ENCODE results near the gene HIF1AN. TPM values are rescaled to one million over a fixed set of nuclear protein-coding genes. Genes with fewer than 3 reads are reported as not detected.

The HIF1AN gene
- total RNA-seq, 1 donor from 2014 or later, result 59.9 TPM

DNA sequence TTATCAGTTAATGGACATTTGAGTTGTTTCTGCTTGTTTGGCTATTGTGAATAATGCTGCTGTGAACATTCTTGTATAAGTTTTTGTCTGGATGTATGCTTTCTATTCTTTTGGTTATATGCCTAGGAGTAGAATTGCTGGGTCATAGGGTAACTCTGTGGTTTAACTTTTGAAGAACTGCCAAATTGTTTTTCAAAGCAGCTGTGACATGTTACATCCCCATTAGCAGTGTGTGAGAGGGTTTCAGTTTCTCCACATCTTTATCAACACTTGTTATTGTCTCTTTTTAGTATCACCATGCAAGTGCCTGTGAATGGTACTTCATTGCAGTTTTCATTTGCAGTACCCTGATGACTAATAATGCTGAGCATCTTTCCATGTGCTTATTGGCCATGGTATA lies 4.0 kb upstream of the HIF1AN start:
- POLR2A ChIA-PET, result no interaction called here
- CTCF ChIA-PET, result no interaction called here
- Mint-ChIP-seq H3K36me3 (ENCODE audit: low read depth) (peaks cover 16% of the 10 kb centered on the region), H3K9me3 (no peaks in the 10 kb centered on the region), H3K27me3 (no peaks in the 10 kb centered on the region), H3K4me1 (peaks cover 24% of the 10 kb centered on the region), H3K27ac (no peak overlapping the region), H3K4me3 (no peak overlapping the region)
- ATAC-seq (ENCODE audit: low read depth), result no peak
- TF ChIP-seq CTCF (IDR thresholded peaks at IDR 0.05), result no peak
- no peak for DNase-seq
- intact Hi-C loops (cut with micrococcal nuclease), result loop anchor here (10.0 kb wide), 1 partner anchor 1973 kb away; the partner anchor contains the start of genes ACTR1A and SUFU

DNA sequence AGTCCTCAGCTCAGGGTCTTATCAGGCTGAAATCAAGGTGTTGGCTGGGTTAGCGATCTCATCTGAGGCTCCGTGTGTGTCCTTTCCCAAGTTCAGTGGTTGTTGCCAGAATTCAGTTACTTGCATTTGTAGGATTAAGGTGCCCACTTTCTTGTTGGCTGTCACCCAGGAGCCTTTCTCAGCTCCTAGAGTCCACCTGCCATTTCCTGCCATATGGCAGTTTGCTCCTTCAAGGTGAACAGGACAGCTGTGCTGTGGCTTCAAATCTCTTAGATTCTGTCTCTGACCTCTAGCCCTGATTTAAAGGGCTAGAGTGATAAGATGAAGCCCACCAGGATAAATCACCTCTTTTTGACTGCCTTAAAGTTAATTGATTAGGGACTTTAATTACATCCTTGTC lies 1.0 kb upstream of the HIF1AN start:
- no peak for TF ChIP-seq CTCF (IDR thresholded peaks at IDR 0.05)
- POLR2A ChIA-PET, result interaction anchor here (0.8 to 1.9 kb wide), 3 partner anchors 8 to 291 kb away, joined by 3 to 12 read pairs (median 5); no protein-coding TSS in a partner anchor
- Mint-ChIP-seq H3K27me3 (no peaks in the 10 kb centered on the region), H3K4me1 (peaks cover 21% of the 10 kb centered on the region), H3K27ac (no peak overlapping the region), H3K36me3 (ENCODE audit: low read depth) (peaks cover 24% of the 10 kb centered on the region), H3K9me3 (no peaks in the 10 kb centered on the region), H3K4me3 (no peak overlapping the region)
- DNase-seq (no peak), ATAC-seq (ENCODE audit: low read depth) (no peak)
- intact Hi-C loops (cut with micrococcal nuclease), result loop anchor here (1.0 to 10.0 kb wide), 6 partner anchors 53 to 1970 kb away; partner anchors contain the start of genes ACTR1A, BTRC, ERLIN1 and LZTS2
- CTCF ChIA-PET, result interaction anchor here (1.2 kb wide), 1 partner anchor 876 kb away, joined by 3 read pairs; the partner anchor contains the start of gene ENTPD7

- POLR2A ChIA-PET, result interaction anchor here (0.6 to 1.9 kb wide), 15 partner anchors 8 to 1308 kb away, joined by 3 to 14 read pairs (median 4); partner anchors contain the start of genes COX15, CUTC, CWF19L1 and GOT1
- ATAC-seq (ENCODE audit: low read depth) (peak; percentile 4), DNase-seq (no peak)
- TF ChIP-seq CTCF (IDR thresholded peaks at IDR 0.05), result peak; percentile 18
- Mint-ChIP-seq H3K36me3 (ENCODE audit: low read depth) (peaks cover 27% of the 10 kb centered on the region), H3K27me3 (no peaks in the 10 kb centered on the region), H3K4me3 (no peak overlapping the region), H3K27ac (no peak overlapping the region), H3K4me1 (peaks cover 15% of the 10 kb centered on the region), H3K9me3 (no peaks in the 10 kb centered on the region)
- intact Hi-C loops (cut with micrococcal nuclease), result loop anchor here (1.0 to 10.0 kb wide), 6 partner anchors 54 to 1969 kb away; partner anchors contain the start of genes ACTR1A, BTRC, ERLIN1 and LZTS2
- CTCF ChIA-PET, result interaction anchor here (1.2 to 1.4 kb wide), 5 partner anchors 9 to 876 kb away, joined by 3 to 6 read pairs (median 4); partner anchors contain the start of gene ENTPD7
These were observed 417 bp upstream of the HIF1AN start for GRCh38 chr10:100535338-100535714.

GRCh38 chr10:100537475-100537874 lies 1.7 kb downstream of the HIF1AN start:
- no peak for TF ChIP-seq CTCF (IDR thresholded peaks at IDR 0.05)
- ChIA-PET CTCF (no interaction called here), POLR2A (no interaction called here)
- peaks cover 47% of the 10 kb centered on the region for H3K36me3 Mint-ChIP-seq (ENCODE audit: low read depth)
- H3K27ac Mint-ChIP-seq, result no peak overlapping the region
- intact Hi-C loops (cut with micrococcal nuclease), result loop anchor here (5.0 to 10.0 kb wide), 4 partner anchors 350 to 1967 kb away; partner anchors contain the start of genes ACTR1A, BTRC, ERLIN1 and LZTS2
- no peak overlapping the region for H3K4me3 Mint-ChIP-seq
- ATAC-seq (ENCODE audit: low read depth) (no peak), DNase-seq (no peak)
- H3K9me3 Mint-ChIP-seq, result no peaks in the 10 kb centered on the region
- peaks cover 16% of the 10 kb centered on the region for H3K4me1 Mint-ChIP-seq
- no peaks in the 10 kb centered on the region for H3K27me3 Mint-ChIP-seq

GRCh38 chr10:100544950-100545349 lies 9.2 kb downstream of the HIF1AN start:
- POLR2A ChIA-PET, result interaction anchor here (2.5 kb wide), 1 partner anchor 9 kb away, joined by 9 read pairs; the partner anchor contains the start of gene HIF1AN
- Mint-ChIP-seq H3K27me3 (no peaks in the 10 kb centered on the region), H3K27ac (no peak overlapping the region), H3K4me1 (peaks cover 1% of the 10 kb centered on the region), H3K9me3 (no peaks in the 10 kb centered on the region), H3K36me3 (ENCODE audit: low read depth) (peaks cover 95% of the 10 kb centered on the region), H3K4me3 (no peak overlapping the region)
- CTCF ChIA-PET, result interaction anchor here (1.4 kb wide), 1 partner anchor 9 kb away, joined by 6 read pairs; the partner anchor contains the start of gene HIF1AN
- TF ChIP-seq CTCF (IDR thresholded peaks at IDR 0.05), result no peak
- intact Hi-C loops (cut with micrococcal nuclease), result no loop called here
- ATAC-seq (ENCODE audit: low read depth) (no peak), DNase-seq (no peak)

All from activated B cell treated with CpG ODN at 0.5 μM for 24 hours (primary cell).